Endothelial cell of umbilical vein (primary cell): ENCODE measurements around the gene SEMA3A.

Source experiments
- EZH2 ChIP-seq: IDR thresholded peaks from 2 replicates; pipeline ENCODE4 v1.6.1; 2012; ENCODE audit warnings: borderline replicate concordance, low read depth, mild to moderate bottlenecking, moderate library complexity, low read length, inconsistent platforms; ENCODE audit not compliant: severe bottlenecking
- GATA2 ChIP-seq: IDR thresholded peaks from 2 replicates; pipeline ENCODE4 v1.7.0; 2011; ENCODE audit warnings: low read depth, mild to moderate bottlenecking, moderate library complexity, mixed read lengths, low read length; ENCODE audit not compliant: insufficient read length, insufficient read depth
- MYC ChIP-seq: IDR thresholded peaks from one replicate; pipeline ENCODE4 v1.6.1; 2011; ENCODE audit warnings: mild to moderate bottlenecking, low read depth, low read length
- POLR2A ChIP-seq: IDR thresholded peaks from 2 replicates; pipeline ENCODE4 v1.6.1; 2012; ENCODE audit warnings: low read depth, mild to moderate bottlenecking, control low read depth, low read length
- POLR2AphosphoS5 ChIP-seq: IDR thresholded peaks from 2 replicates; pipeline ENCODE4 v1.6.1; 2012; ENCODE audit warnings: low read depth, mild to moderate bottlenecking, control low read depth, low read length, moderate library complexity; ENCODE audit not compliant: insufficient read depth
- TF ChIP-seq, protein P1 (sequence below), 2 donors: IDR thresholded peaks; 1 replicate in 1 of 2; 2 replicates in 1 of 2; pipeline ENCODE4 v1.5.1; 2011; ENCODE audit warnings: low read length in 2 of 2, mild to moderate bottlenecking in 2 of 2, moderate library complexity in 2 of 2, control low read depth in 1 of 2, inconsistent platforms in 1 of 2, low read depth in 1 of 2; ENCODE audit not compliant: insufficient read depth in 1 of 2; ENCODE audit errors: extremely low read depth in 1 of 2
- TF ChIP-seq, protein P2 (sequence below): IDR thresholded peaks from 2 replicates; pipeline ENCODE4 v1.6.1; 2011; ENCODE audit not compliant: insufficient read depth, insufficient read length

DNA sequence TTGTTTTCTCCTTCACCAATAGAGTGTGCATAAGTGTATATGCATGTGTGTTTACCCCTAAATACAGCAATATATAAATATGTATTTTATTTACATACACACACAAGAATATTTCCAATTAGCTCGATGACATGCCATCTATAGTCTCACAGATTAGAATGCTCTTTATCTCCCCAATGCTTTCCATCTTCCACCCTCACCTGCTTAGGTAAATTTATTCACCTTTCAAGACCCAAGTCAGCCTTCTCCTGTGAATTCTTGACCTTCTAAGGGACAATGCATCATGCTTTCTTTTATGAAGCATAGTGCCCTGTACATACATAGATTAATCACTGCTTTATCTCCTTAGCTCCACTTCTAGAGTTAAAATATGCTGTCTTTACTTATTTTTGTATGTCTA, 49.7 kb downstream of the SEMA3A start:
- TF ChIP-seq, protein P1, sequence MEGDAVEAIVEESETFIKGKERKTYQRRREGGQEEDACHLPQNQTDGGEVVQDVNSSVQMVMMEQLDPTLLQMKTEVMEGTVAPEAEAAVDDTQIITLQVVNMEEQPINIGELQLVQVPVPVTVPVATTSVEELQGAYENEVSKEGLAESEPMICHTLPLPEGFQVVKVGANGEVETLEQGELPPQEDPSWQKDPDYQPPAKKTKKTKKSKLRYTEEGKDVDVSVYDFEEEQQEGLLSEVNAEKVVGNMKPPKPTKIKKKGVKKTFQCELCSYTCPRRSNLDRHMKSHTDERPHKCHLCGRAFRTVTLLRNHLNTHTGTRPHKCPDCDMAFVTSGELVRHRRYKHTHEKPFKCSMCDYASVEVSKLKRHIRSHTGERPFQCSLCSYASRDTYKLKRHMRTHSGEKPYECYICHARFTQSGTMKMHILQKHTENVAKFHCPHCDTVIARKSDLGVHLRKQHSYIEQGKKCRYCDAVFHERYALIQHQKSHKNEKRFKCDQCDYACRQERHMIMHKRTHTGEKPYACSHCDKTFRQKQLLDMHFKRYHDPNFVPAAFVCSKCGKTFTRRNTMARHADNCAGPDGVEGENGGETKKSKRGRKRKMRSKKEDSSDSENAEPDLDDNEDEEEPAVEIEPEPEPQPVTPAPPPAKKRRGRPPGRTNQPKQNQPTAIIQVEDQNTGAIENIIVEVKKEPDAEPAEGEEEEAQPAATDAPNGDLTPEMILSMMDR (IDR thresholded peaks at IDR 0.05; ENCODE audit: extremely low read depth in 1 of 2, insufficient read depth in 1 of 2, low read depth in 1 of 2, low read length in 2 of 2), result no peak
- TF ChIP-seq EZH2 (no peak), POLR2A (no peak), POLR2AphosphoS5 (no peak), GATA2 (no peak), MYC (no peak)
- TF ChIP-seq, protein P2, sequence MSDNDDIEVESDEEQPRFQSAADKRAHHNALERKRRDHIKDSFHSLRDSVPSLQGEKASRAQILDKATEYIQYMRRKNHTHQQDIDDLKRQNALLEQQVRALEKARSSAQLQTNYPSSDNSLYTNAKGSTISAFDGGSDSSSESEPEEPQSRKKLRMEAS, result no peak
